ENCODE results near the gene HBB. TPM values are rescaled to one million over a fixed set of nuclear protein-coding genes. Genes with fewer than 3 reads are reported as not detected.

The HBB gene
- total RNA-seq, 1 donor from 2014 or later, result not detected

- intact Hi-C loops (cut with micrococcal nuclease), result no loop called here
- Mint-ChIP-seq H3K27ac (no peak overlapping the region), H3K36me3 (ENCODE audit: low read depth) (no peaks in the 10 kb centered on the region), H3K9me3 (no peaks in the 10 kb centered on the region), H3K4me1 (ENCODE audit: low read depth) (peaks cover 8% of the 10 kb centered on the region), H3K27me3 (ENCODE audit: low read depth) (peaks cover 2% of the 10 kb centered on the region), H3K4me3 (ENCODE audit: low read depth) (no peak overlapping the region)
- no peak for DNase-seq (ENCODE audit: low spot score)
Observed at GRCh38 chr11:5230266-5230665, 3.4 kb upstream of the HBB start.

- H3K9me3 Mint-ChIP-seq, result no peaks in the 10 kb centered on the region
- intact Hi-C loops (cut with micrococcal nuclease), result no loop called here
- no peak overlapping the region for H3K4me3 Mint-ChIP-seq (ENCODE audit: low read depth)
- H3K27me3 Mint-ChIP-seq (ENCODE audit: low read depth), result no peaks in the 10 kb centered on the region
- H3K36me3 Mint-ChIP-seq (ENCODE audit: low read depth), result no peaks in the 10 kb centered on the region
- no peak for DNase-seq (ENCODE audit: low spot score)
- peaks cover 6% of the 10 kb centered on the region for H3K4me1 Mint-ChIP-seq (ENCODE audit: low read depth)
- no peak overlapping the region for H3K27ac Mint-ChIP-seq
Observed at GRCh38 chr11:5229796-5230195, 2.9 kb upstream of the HBB start.

GRCh38 chr11:5229356-5229755 lies 2.5 kb upstream of the HBB start:
- intact Hi-C loops (cut with micrococcal nuclease), result no loop called here
- H3K27me3 Mint-ChIP-seq (ENCODE audit: low read depth), result no peaks in the 10 kb centered on the region
- no peaks in the 10 kb centered on the region for H3K9me3 Mint-ChIP-seq
- peaks cover 3% of the 10 kb centered on the region for H3K4me1 Mint-ChIP-seq (ENCODE audit: low read depth)
- H3K4me3 Mint-ChIP-seq (ENCODE audit: low read depth), result no peak overlapping the region
- H3K27ac Mint-ChIP-seq, result no peak overlapping the region
- no peak for DNase-seq (ENCODE audit: low spot score)
- H3K36me3 Mint-ChIP-seq (ENCODE audit: low read depth), result no peaks in the 10 kb centered on the region

- H3K4me3 Mint-ChIP-seq (ENCODE audit: low read depth), result no peak overlapping the region
- H3K27me3 Mint-ChIP-seq (ENCODE audit: low read depth), result no peaks in the 10 kb centered on the region
- no peaks in the 10 kb centered on the region for H3K9me3 Mint-ChIP-seq
- H3K36me3 Mint-ChIP-seq (ENCODE audit: low read depth), result no peaks in the 10 kb centered on the region
- DNase-seq (ENCODE audit: low spot score), result no peak
- intact Hi-C loops (cut with micrococcal nuclease), result no loop called here
- H3K27ac Mint-ChIP-seq, result no peak overlapping the region
- no peaks in the 10 kb centered on the region for H3K4me1 Mint-ChIP-seq (ENCODE audit: low read depth)
Observed at GRCh38 chr11:5228124-5228523, 1.3 kb upstream of the HBB start.

- Mint-ChIP-seq H3K36me3 (ENCODE audit: low read depth) (no peaks in the 10 kb centered on the region), H3K27me3 (ENCODE audit: low read depth) (no peaks in the 10 kb centered on the region), H3K4me1 (ENCODE audit: low read depth) (no peaks in the 10 kb centered on the region), H3K9me3 (no peaks in the 10 kb centered on the region), H3K27ac (no peak overlapping the region), H3K4me3 (ENCODE audit: low read depth) (no peak overlapping the region)
- intact Hi-C loops (cut with micrococcal nuclease), result no loop called here
- no peak for DNase-seq (ENCODE audit: low spot score)
Observed at GRCh38 chr11:5227681-5228080, 810 bp upstream of the HBB start.

GRCh38 chr11:5225480-5225871 lies 1.4 kb downstream of the HBB start:
- Mint-ChIP-seq H3K27me3 (ENCODE audit: low read depth) (no peaks in the 10 kb centered on the region), H3K27ac (no peak overlapping the region), H3K4me1 (ENCODE audit: low read depth) (no peaks in the 10 kb centered on the region), H3K4me3 (ENCODE audit: low read depth) (no peak overlapping the region), H3K36me3 (ENCODE audit: low read depth) (no peaks in the 10 kb centered on the region), H3K9me3 (no peaks in the 10 kb centered on the region)
- intact Hi-C loops (cut with micrococcal nuclease), result no loop called here
- no peak for DNase-seq (ENCODE audit: low spot score)

- intact Hi-C loops (cut with micrococcal nuclease), result no loop called here
- Mint-ChIP-seq H3K27me3 (ENCODE audit: low read depth) (no peaks in the 10 kb centered on the region), H3K4me1 (ENCODE audit: low read depth) (no peaks in the 10 kb centered on the region), H3K36me3 (ENCODE audit: low read depth) (no peaks in the 10 kb centered on the region), H3K27ac (no peak overlapping the region), H3K9me3 (no peaks in the 10 kb centered on the region), H3K4me3 (ENCODE audit: low read depth) (no peak overlapping the region)
- DNase-seq (ENCODE audit: low spot score), result no peak
Observed at GRCh38 chr11:5224538-5225479, 2.1 kb downstream of the HBB start.

- no peaks in the 10 kb centered on the region for H3K36me3 Mint-ChIP-seq (ENCODE audit: low read depth)
- H3K9me3 Mint-ChIP-seq, result peaks cover 3% of the 10 kb centered on the region
- no peak for DNase-seq (ENCODE audit: low spot score)
- no peak overlapping the region for H3K27ac Mint-ChIP-seq
- H3K4me1 Mint-ChIP-seq (ENCODE audit: low read depth), result no peaks in the 10 kb centered on the region
- H3K27me3 Mint-ChIP-seq (ENCODE audit: low read depth), result no peaks in the 10 kb centered on the region
- intact Hi-C loops (cut with micrococcal nuclease), result no loop called here
- no peak overlapping the region for H3K4me3 Mint-ChIP-seq (ENCODE audit: low read depth)
Observed at GRCh38 chr11:5223686-5224085, 3.2 kb downstream of the HBB start.

- Mint-ChIP-seq H3K27me3 (ENCODE audit: low read depth) (no peaks in the 10 kb centered on the region), H3K4me3 (ENCODE audit: low read depth) (no peak overlapping the region), H3K36me3 (ENCODE audit: low read depth) (no peaks in the 10 kb centered on the region), H3K4me1 (ENCODE audit: low read depth) (no peaks in the 10 kb centered on the region), H3K9me3 (peaks cover 3% of the 10 kb centered on the region), H3K27ac (no peak overlapping the region)
- intact Hi-C loops (cut with micrococcal nuclease), result no loop called here
- no peak for DNase-seq (ENCODE audit: low spot score)
Observed at GRCh38 chr11:5223146-5223545, 3.7 kb downstream of the HBB start.

GRCh38 chr11:5210376-5210885 lies 16.4 kb downstream of the HBB start:
- H3K4me1 Mint-ChIP-seq (ENCODE audit: low read depth), result no peaks in the 10 kb centered on the region
- intact Hi-C loops (cut with micrococcal nuclease), result no loop called here
- H3K9me3 Mint-ChIP-seq, result no peaks in the 10 kb centered on the region
- no peak for DNase-seq (ENCODE audit: low spot score)
- no peak overlapping the region for H3K4me3 Mint-ChIP-seq (ENCODE audit: low read depth)
- no peak overlapping the region for H3K27ac Mint-ChIP-seq
- H3K27me3 Mint-ChIP-seq (ENCODE audit: low read depth), result no peaks in the 10 kb centered on the region
- no peaks in the 10 kb centered on the region for H3K36me3 Mint-ChIP-seq (ENCODE audit: low read depth)

- no peak overlapping the region for H3K4me3 Mint-ChIP-seq (ENCODE audit: low read depth)
- H3K4me1 Mint-ChIP-seq (ENCODE audit: low read depth), result no peaks in the 10 kb centered on the region
- H3K9me3 Mint-ChIP-seq, result no peaks in the 10 kb centered on the region
- H3K27me3 Mint-ChIP-seq (ENCODE audit: low read depth), result no peaks in the 10 kb centered on the region
- no peak for DNase-seq (ENCODE audit: low spot score)
- H3K36me3 Mint-ChIP-seq (ENCODE audit: low read depth), result no peaks in the 10 kb centered on the region
- H3K27ac Mint-ChIP-seq, result no peak overlapping the region
- intact Hi-C loops (cut with micrococcal nuclease), result loop anchor here (10.0 kb wide), 1 partner anchor 90 kb away; no protein-coding TSS in a partner anchor
Observed at GRCh38 chr11:5204787-5205186, 22.1 kb downstream of the HBB start.

GRCh38 chr11:5203366-5203765 lies 23.5 kb downstream of the HBB start:
- Mint-ChIP-seq H3K27me3 (ENCODE audit: low read depth) (no peaks in the 10 kb centered on the region), H3K27ac (no peak overlapping the region), H3K36me3 (ENCODE audit: low read depth) (no peaks in the 10 kb centered on the region), H3K9me3 (no peaks in the 10 kb centered on the region), H3K4me3 (ENCODE audit: low read depth) (no peak overlapping the region), H3K4me1 (ENCODE audit: low read depth) (no peaks in the 10 kb centered on the region)
- DNase-seq (ENCODE audit: low spot score), result no peak
- intact Hi-C loops (cut with micrococcal nuclease), result loop anchor here (10.0 kb wide), 1 partner anchor 91 kb away; no protein-coding TSS in a partner anchor

- H3K36me3 Mint-ChIP-seq (ENCODE audit: low read depth), result no peaks in the 10 kb centered on the region
- H3K27ac Mint-ChIP-seq, result no peak within 1 kb of the TSS
- no peaks in the 10 kb centered on the region for H3K9me3 Mint-ChIP-seq
- H3K4me1 Mint-ChIP-seq (ENCODE audit: low read depth), result no peaks in the 10 kb centered on the region
- no peak for DNase-seq (ENCODE audit: low spot score)
- intact Hi-C loops (cut with micrococcal nuclease), result loop anchor here (10.0 kb wide), 1 partner anchor 94 kb away; no protein-coding TSS in a partner anchor
- H3K27me3 Mint-ChIP-seq (ENCODE audit: low read depth), result no peaks in the 10 kb centered on the region
- no peak within 1 kb of the TSS for H3K4me3 Mint-ChIP-seq (ENCODE audit: low read depth)
Observed at GRCh38 chr11:5200582-5200981, 26.3 kb downstream of the HBB start, which contains the start of gene OR51V1. Gene OR51V1 (minus strand): TSS chr11:5200682. CDS start chr11:5200682, 0 bp downstream.

All from activated T-helper 2 cell treated with anti-CD3 and anti-CD28 coated beads, Interferon-gamma antibody, Interleukin-2, Interleukin-4, amounts not matched to agents 10 μg/mL and 5 μg/mL and 100 μg/mL, durations not matched to agents 14 hours and 24 hours and 36 hours (primary cell).